Colon (tissue), 2 donors: ENCODE measurements around the gene OTUD6A.

Experiments
- FAIRE-seq: peaks from 2 replicates; lab custom pipeline; 2012; peaks lifted over from hg19 to GRCh38; lab: Jason Lieb, UNC
- donor health status: control.
- donor health status: control.

The OTUD6A gene, protein sequence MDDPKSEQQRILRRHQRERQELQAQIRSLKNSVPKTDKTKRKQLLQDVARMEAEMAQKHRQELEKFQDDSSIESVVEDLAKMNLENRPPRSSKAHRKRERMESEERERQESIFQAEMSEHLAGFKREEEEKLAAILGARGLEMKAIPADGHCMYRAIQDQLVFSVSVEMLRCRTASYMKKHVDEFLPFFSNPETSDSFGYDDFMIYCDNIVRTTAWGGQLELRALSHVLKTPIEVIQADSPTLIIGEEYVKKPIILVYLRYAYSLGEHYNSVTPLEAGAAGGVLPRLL

DNA sequence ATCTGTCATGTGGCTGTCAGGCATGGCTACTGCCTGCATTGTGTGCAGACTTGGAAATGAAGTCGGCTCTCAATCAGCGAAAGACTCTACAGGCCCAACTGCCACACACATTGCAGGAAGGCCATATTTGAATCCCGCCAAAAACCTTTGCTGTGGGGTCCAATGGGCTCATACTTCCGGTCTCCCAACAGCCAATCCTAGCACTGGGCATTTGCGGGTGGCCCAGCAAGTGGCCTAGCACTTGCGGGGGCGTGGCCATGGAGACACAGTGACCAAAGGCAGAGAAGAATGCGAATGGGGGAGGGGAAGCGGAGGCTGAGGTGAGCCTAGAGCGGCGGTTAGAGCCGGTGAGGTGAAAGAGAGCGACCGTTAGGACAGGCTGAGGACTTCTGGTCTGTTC, at the start of gene OTUD6A:
Gene OTUD6A (plus strand): TSS at position 382 of the 400 bp plus-strand sequence. CDS start 68 bp downstream, outside the sequence.
- FAIRE-seq: no peak

GRCh38 chrX:70012756-70013155, 49.5 kb upstream of the OTUD6A start:
- no peak for FAIRE-seq

DNA sequence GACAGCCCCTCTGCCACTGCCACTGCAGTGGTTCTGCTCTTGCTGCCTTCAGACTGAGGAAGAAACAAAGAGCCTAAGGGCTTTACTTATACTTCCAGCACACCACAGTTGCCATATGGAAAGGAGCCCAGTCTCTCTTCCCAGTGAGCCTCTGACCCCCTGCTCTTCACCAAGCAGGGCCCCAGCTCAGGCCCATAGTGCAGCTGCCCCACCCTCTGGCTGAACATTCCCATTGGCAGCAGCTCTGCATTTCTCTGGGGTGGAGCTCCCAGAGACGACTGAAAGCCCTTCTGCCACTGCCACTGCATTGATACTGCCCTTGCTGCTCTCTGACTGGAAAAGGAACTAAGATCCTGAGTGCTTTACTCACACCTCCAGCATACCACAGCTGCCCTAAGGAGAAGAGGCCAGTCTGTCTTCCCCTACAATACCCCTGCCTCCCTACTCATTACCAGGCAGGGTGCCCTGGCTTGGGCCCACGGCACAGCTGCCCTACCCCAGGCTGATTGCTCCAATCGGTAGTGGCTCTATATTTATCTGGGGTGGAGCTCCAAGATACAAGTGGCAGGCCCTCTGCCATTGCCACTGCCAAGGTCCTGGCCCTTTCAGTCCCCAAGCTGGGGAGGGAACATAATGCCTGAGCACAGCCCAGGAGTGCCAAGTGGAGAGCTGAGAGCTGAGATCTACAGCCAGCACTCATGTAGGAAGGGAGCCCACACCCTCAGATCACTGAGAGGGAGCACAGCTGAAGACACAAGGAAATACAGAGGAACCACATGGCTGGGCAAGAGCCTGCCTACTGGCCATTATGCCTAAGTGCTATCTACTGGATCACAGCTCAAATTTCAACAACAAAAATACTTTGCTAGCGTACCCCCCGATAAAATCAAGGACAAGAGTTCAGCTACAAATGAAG, 48.5 kb upstream of the OTUD6A start:
- FAIRE-seq: no peak

GRCh38 chrX:70016513-70016912, 45.7 kb upstream of the OTUD6A start:
- peak; percentile 33 for FAIRE-seq

DNA sequence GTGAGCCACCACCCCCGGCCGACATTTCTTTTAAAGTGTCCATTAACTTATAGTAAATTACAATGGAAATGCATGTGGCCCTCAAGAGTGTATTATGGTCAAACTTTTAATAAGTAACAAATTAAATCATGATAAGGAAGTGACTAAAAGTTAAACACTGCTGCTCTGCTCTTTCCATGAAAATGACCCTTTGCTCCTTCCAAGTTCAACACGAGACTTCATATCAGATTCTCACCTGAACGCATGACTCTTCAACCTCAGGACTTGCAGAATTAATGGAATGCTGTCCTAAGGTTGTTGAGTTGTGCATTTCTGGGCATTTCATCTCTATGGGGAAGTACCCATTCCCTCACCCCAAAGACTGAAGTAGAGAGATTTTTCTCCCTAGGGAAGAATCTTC, 39.6 kb upstream of the OTUD6A start:
- FAIRE-seq: no peak

GRCh38 chrX:70025464-70025863, 36.8 kb upstream of the OTUD6A start:
- no peak for FAIRE-seq

GRCh38 chrX:70026112-70026850, 36.0 kb upstream of the OTUD6A start:
- no peak for FAIRE-seq

GRCh38 chrX:70026851-70027200, 35.4 kb upstream of the OTUD6A start:
- FAIRE-seq: no peak

DNA sequence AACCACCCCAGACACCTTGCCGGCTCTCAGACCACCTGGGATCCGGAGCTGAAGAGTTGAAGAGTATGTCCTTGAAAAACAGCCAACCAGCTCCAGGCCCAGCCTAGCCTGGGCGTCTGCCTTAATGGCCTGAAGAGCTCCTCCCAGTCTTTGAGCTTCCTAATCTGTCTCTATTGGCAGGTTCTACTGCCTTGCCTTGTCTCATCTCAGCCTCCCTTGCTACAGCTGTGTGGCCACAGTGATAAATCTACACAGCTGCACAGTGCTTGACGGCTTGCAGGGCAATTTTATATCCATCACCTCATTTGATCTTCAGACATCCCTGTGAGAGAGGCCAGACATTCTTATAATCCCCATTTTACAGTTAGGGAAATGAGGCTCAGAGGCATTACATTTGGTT, 32.4 kb upstream of the OTUD6A start:
- no peak for FAIRE-seq

DNA sequence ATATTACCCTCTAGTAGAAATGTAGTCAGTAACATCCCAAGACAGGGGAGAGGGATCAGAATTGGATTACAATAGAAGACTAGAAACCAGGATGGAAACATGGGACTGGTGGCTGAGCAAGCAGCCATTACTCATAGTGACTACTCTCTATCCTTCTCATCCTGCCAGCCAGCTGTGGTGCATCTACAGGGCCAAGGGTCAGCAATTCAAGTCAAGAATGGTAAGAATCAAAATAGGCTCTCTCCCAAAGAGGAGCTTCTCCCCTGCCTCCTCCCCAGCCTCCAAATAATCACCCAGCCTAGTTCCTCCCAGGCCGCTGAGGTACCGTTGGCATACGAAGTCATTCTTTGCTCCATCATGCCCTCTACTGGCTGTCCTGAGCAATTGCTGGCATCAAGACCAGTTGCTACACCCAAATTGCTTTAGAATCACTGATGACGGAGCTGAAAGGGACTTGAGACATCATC, 31.9 kb upstream of the OTUD6A start:
- FAIRE-seq: no peak

- FAIRE-seq: no peak
Observed at GRCh38 chrX:70032792-70033191, 29.5 kb upstream of the OTUD6A start.

DNA sequence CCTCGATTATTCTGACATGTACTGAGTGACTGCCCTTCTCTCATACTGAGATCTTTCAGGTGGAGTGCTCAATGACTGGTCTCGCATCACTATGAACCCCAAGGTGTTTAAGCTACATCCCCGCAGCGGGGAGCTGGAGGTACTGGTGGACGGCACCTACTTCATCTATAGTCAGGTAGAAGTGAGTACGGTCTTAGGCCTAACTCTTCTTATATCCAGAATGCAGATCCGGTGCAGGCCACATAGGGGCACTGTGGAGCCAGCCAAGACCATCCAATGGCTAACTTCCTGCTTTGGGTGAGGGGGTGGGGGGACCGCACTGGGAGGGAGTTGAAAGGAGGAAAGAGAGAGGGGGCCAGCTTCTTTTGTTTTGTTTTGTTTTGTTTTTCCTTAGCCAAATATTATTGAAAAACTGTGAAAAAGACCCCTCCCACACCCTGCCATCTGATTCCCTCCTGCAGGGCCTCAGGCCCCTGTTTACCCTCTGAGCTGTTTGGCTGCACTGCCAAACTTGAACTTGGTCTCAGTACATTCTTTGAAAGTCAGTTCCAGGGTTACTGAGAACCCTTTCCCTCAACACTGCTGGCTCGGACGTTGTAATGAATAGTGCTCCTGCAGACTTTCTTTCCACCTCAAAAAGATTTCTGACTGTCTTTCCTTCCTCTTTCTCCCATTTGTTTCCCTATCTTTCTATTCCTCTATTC, 28.8 kb upstream of the OTUD6A start:
- FAIRE-seq: no peak

DNA sequence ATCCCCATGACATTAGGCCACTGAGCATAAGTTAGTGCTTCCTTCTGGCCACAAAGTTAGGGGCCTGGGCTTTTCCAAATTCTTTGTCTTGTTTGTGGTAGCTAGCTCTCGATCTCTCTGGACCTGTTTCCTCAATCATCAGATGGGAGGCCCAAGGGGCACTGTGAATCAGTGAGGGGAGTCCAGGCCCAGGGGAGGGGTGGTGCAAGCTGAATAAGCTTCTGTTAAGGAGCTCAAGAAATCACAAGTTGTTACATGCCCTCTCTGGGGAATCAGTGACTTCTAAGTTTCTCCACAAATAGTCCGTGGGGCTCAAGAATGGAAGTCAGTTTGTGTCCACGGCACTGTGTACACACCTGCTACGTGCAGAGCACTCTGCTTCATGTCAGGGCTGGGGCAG, 27.6 kb upstream of the OTUD6A start:
- no peak for FAIRE-seq

DNA sequence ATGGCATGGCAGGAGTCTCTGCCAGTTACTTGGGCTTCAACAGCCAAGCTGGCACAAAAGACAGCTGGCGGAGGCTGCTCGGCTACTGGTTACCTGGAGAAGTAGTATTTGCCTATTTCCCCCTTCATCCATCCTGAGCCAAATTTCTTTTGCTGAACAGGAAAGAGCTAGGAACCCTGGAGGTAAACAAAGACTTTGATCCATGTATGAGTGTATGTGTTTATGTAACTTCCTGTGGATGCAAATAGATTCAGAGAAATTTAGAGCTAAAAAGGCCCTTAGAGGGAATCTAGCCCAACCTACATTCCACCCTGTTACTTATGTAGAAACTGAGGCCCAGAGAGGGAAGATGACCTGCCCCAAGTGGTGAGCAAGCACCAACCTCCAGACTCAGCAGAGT, 23.7 kb upstream of the OTUD6A start:
- no peak for FAIRE-seq

DNA sequence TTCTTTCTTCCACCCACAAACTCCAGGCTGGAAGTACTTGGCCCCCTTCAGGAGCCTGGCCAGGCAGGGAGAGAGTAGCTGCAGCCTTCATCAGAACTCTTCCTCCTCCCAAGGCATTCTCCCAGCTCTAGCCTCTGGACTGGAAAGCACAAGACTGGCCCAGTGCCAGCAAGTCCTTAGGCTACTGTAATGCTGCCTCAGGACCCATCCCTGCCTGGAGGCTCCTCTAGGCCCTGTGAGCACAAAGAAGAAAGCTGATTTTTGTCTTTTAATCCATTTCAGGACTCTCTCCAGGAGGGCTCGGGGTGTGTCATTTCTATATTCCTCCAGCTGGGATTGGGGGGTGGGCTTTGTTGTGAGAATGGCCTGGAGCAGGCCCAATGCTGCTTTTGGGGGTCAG, 23.3 kb upstream of the OTUD6A start:
- no peak for FAIRE-seq

- FAIRE-seq: no peak
Observed at GRCh38 chrX:70039758-70040157, 22.5 kb upstream of the OTUD6A start.

GRCh38 chrX:70041993-70042392, 20.3 kb upstream of the OTUD6A start:
- no peak for FAIRE-seq

- no peak for FAIRE-seq
Observed at GRCh38 chrX:70042399-70043371, 19.6 kb upstream of the OTUD6A start.

DNA sequence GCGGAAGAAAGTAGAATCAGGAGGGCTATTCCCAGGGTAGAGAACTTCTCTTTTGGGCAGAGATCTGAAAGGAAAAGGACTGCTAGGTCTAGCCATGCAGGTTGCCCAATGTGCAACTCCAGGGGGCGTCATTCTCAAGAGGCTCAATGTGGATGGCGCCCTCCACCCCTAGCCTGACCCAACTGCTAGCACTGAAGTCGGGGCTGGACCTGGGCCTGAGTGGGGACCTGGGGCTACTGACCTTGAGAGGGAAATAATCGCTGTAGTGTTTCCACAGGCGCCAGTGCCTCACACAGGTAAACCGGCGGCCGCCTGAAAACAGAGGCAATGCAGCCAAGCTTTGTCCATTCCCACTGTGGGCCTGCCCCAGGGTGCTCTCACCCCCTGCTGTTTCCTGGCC, 18.6 kb upstream of the OTUD6A start:
- FAIRE-seq: no peak

DNA sequence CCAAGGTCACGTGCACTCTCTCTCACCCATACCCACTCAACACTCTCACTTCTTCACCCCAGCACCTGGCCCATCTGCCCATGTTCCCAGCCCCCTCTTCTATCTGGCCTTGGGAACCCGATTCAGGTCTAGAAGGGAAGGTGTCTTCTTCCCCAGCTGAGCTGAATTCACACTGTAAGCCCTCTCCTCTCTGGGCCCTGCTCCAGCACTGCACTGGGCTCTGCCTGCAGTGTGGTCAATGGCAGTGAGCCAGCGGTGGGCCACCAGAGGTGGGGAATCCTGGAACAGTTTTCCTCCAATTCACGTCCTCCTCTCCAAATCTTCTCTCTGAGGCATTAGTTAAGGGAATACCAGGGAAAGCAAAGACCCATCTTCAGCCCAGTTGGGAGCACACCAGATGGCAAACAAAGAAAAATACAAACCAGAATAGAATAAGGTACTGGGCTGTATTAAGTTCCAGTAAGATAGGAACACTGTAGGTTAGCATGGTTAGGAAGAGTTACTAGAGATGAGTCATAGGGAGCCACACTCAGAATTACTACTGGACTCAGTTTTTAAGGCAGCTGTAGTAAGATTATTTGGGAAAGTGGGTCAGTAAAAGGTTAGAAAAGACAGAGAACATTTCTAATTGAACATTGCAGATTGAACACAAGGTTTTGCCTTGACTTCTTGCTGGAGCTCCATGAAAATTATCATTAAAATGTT, 17.6 kb upstream of the OTUD6A start:
- no peak for FAIRE-seq
